Suprapubic skin (tissue), 4 donors: ENCODE results near the gene MAST2.

ENCODE experiments used
- CTCF ChIP-seq, 2 donors: fragments of 200-600 bp in 1 of 2; fragments of 450-650 bp in 1 of 2; sonication (generic) in 1 of 2; IDR thresholded peaks; one replicate each; pipeline ENCODE4 v1.5.1; 2016 to 2019; ENCODE audit warnings: antibody characterized with exemption in 2 of 2, mild to moderate bottlenecking in 1 of 2, moderate library complexity in 1 of 2
- EP300 ChIP-seq: sonication (generic); formaldehyde crosslinking; IDR thresholded peaks from one replicate; pipeline ENCODE4 v1.6.1; 2017; ENCODE audit warnings: antibody characterized with exemption
- POLR2AphosphoS5 ChIP-seq, 3 donors: sonication (generic); formaldehyde crosslinking; IDR thresholded peaks; one replicate each; pipeline ENCODE4 v1.6.1; 2017; ENCODE audit warnings: antibody characterized with exemption in 3 of 3

- no peak for TF ChIP-seq POLR2AphosphoS5 (IDR thresholded peaks at IDR 0.05)
- no peak for TF ChIP-seq CTCF (IDR thresholded peaks at IDR 0.05)
- no peak for TF ChIP-seq EP300
These were observed 191.9 kb downstream of the MAST2 start for GRCh38 chr1:45995298-45995697.
